Pancreas (tissue), 10 donors: ENCODE measurements around the gene ZXDC. TPM values are rescaled to one million over a fixed set of nuclear protein-coding genes. Genes with fewer than 3 reads are reported as not detected.

Source experiments
- ATAC-seq, 4 donors: fragments of 200-7000 bp; cut with Tn5 transposase; one replicate each; pipeline versions ENCODE4 v1.8.0 to v1.9.1; 2020; ENCODE audit warnings: mild to moderate bottlenecking in 4 of 4, moderate library complexity in 4 of 4
- DNase-seq, 6 donors: peaks; one replicate each; pipeline ENCODE4 v3.0.0-alpha.2; 2020
- FAIRE-seq: peaks from 2 replicates; lab custom pipeline; 2012; peaks lifted over from hg19 to GRCh38; lab: Jason Lieb, UNC
- H3K27ac ChIP-seq, 4 donors: fragments of 200-600 bp; sonication (generic); 1 replicate in 3 of 4; 2 replicates in 1 of 4; pipeline versions ENCODE4 v1.5.0 to v1.8.0; 2020
- H3K27me3 ChIP-seq, 4 donors: fragments of 200-600 bp; one replicate each; pipeline ENCODE4 v1.8.0; 2021
- H3K36me3 ChIP-seq, 3 donors: fragments of 200-600 bp; sonication (generic) in 1 of 3; one replicate each; pipeline versions ENCODE4 v1.5.0 to v1.8.0; 2020 to 2021
- H3K4me1 ChIP-seq, 3 donors: fragments of 200-600 bp; one replicate each; pipeline ENCODE4 v1.8.0; 2021
- H3K4me3 ChIP-seq, 4 donors: fragments of 200-600 bp; sonication (generic) in 2 of 4; one replicate each; pipeline versions ENCODE4 v1.5.0 to v1.8.0; 2020 to 2021
- H3K9me3 ChIP-seq, 4 donors: fragments of 200-600 bp; one replicate each; pipeline ENCODE4 v1.8.0; 2021
- CTCF ChIP-seq, 4 donors: fragments of 200-600 bp; sonication (generic) in 3 of 4; IDR thresholded peaks; one replicate each; pipeline versions ENCODE4 v1.5.0 to v1.8.0; 2021; ENCODE audit warnings: antibody characterized with exemption in 4 of 4
- WGBS, 2 donors: extraction: QIAGEN DNeasy Blood & Tissue Kit; methylation state at CpG; one replicate each; pipeline ENCODE4 v1.1.7; 2013; 5-methylcytosine and 5-hydroxymethylcytosine counted together
- intact Hi-C, 3 donors: fragments of 100-400 bp; cut with DNase I; formaldehyde crosslinking; loops; one replicate each; pipeline versions ENCODE4 v1.11.1 to v1.14.2; 2022
- polyA plus RNA-seq, 2 donors: library from polyadenylated mRNA; stranded (reverse); fragments of 200-250 nt; gene quantifications; one replicate each; pipeline ENCODE4 v1.2.3, GENCODE V29; 2013
- total RNA-seq, 6 donors: library from RNA; stranded (reverse); fragmentation: NEBNext Ultra II Directional in 4 of 6; extraction: Animal tissue kit (Norgen Biotek cat#: 25700) in 4 of 6; gene quantifications; one replicate each; pipeline versions ENCODE4 v1.2.1 to v1.2.4, GENCODE V29; 2021 to 2023
- donor health status: healthy with polysubstance abuse.
- donor health status: DM: no; HTN: no; CAD: no; lungs with moderate emphysema.
- donor health status: DM: no; HTN: no; CAD: no.
- donor health status: control.
- donor health status: control.
- donor health status: Bipolar disorder and iron deficiency.
- donor health status: DM: yes; HTN: yes; CAD: no.
- donor health status: DM: no; HTN: no; CAD: no.
- donor health status: DM: no; HTN: no; CAD: no.
- donor health status: DM: yes; HTN: yes; CAD: no.

The ZXDC gene
- total and polyA plus RNA-seq, 8 donors, result 19.4 to 26.1 (median 20.9) TPM

DNA sequence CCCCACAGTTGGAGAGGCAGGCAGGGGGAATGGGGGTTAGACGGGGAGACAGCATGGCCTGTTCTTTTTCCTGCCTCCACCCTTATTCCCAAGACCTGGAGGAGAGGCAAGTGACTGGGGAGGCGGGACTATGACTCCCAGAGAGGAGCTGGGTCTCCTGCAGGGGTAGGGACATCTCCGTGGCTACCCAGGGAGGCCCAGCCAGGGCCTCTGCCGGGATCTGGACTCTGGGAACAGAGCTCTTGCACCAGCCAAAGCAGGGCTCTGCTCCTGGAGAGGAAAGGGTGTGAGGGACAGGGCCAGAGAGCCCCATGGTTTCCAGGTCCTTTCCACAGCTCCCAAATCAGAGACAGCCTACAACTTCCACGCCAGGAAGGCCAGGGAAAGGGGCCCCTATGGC, 58.2 kb downstream of the ZXDC start:
- Histone ChIP-seq H3K36me3 (no peaks in the 10 kb centered on the region), H3K9me3 (no peaks in the 10 kb centered on the region), H3K27me3 (no peaks in the 10 kb centered on the region), H3K4me1 (peaks cover 0 to 5% (median 0%) of the 10 kb centered on the region in 3 donors), H3K27ac (peak overlapping the region in 1 of 4 donors; percentile 2), H3K4me3 (no peak overlapping the region)
- peak in 1 of 4 donors; percentile 7 for ATAC-seq
- intact Hi-C loops, result no loop called here
- peak in 1 of 6 donors; percentile 10 for DNase-seq
- no peak for TF ChIP-seq CTCF (IDR thresholded peaks at IDR 0.05)
- 76 to 87% methylated on average over 5 of the region's 5 CpGs for WGBS, 2 donors
- no peak for FAIRE-seq

GRCh38 chr3:126416943-126417342, 58.7 kb downstream of the ZXDC start:
- intact Hi-C loops, result no loop called here
- no peak overlapping the region for H3K4me3 ChIP-seq
- no peaks in the 10 kb centered on the region for H3K9me3 ChIP-seq
- TF ChIP-seq CTCF (IDR thresholded peaks at IDR 0.05), result no peak
- peaks cover 0 to 5% (median 0%) of the 10 kb centered on the region in 3 donors for H3K4me1 ChIP-seq
- 35 to 40% methylated on average over 7 of the region's 7 CpGs for WGBS, 2 donors
- no peak overlapping the region for H3K27ac ChIP-seq
- H3K27me3 ChIP-seq, result no peaks in the 10 kb centered on the region
- H3K36me3 ChIP-seq, result no peaks in the 10 kb centered on the region
- ATAC-seq, result peak; percentile 86 to 95 (median 86)
- FAIRE-seq, result no peak
- DNase-seq, result peak in 5 of 6 donors; percentile 59 to 82 (median 65)

DNA sequence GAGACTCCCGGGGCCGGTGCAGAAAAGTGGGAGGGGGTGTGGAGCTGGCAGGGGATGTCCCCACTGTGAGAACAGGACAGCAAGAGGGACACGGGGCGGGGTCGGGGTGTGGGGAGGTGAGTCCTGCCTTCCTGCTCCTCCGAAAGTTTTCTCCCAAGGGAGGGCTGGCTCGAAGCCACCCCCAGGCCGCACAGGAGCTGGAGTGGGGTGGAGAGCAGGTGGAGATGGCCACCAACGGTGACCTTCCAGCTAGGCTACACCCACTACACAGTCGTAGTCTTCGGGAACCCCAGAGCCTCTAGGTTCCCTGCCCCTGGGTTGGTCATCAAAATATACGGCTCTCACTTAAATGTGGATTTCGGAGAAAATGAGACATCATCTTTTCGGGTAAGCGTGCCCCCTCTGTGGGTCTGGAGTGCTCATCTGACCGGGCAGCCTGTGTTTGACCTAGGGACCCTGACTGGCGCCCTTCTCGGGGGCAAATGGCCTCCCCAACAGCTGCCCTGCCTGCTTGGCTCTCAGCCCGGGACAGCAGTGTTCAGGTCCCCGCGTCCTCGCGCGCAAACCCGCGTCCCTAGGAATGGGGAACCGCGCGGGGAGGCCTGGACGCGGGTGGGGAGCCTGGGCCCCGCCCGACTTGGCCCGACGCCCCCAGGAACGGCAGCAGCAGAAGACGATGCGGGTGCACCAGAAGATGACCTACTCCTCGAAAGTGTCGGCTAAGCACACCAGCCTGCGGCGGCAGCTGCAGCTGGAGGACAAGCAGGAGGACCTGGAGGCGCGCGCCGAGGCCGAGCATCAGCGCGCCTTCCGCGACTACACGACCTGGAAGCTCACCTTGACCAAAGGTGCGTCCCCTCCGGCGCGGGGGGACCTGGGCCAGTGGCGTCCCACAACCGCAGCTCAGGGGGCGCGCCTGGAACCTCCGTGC, 59.8 kb downstream of the ZXDC start:
- Histone ChIP-seq H3K36me3 (no peaks in the 10 kb centered on the region), H3K9me3 (no peaks in the 10 kb centered on the region), H3K4me1 (peaks cover 0 to 5% (median 0%) of the 10 kb centered on the region in 3 donors), H3K27ac (no peak overlapping the region), H3K4me3 (no peak overlapping the region), H3K27me3 (no peaks in the 10 kb centered on the region)
- TF ChIP-seq CTCF (IDR thresholded peaks at IDR 0.05), result no peak
- WGBS, 2 donors, result 62 to 66% methylated on average over 61 of the region's 61 CpGs
- intact Hi-C loops, result no loop called here
- FAIRE-seq (no peak), DNase-seq (peak in 3 of 6 donors; percentile 16 to 74 (median 41)), ATAC-seq (no peak)

- peaks cover 0 to 5% (median 0%) of the 10 kb centered on the region in 3 donors for H3K4me1 ChIP-seq
- peak in 2 of 6 donors; percentile 12 to 26 for DNase-seq
- H3K27ac ChIP-seq, result no peak overlapping the region
- intact Hi-C loops, result no loop called here
- H3K36me3 ChIP-seq, result no peaks in the 10 kb centered on the region
- ATAC-seq, result no peak
- no peaks in the 10 kb centered on the region for H3K27me3 ChIP-seq
- no peaks in the 10 kb centered on the region for H3K9me3 ChIP-seq
- no peak for FAIRE-seq
- H3K4me3 ChIP-seq, result no peak overlapping the region
- WGBS, 2 donors, result 88 to 92% methylated on average over 12 of the region's 12 CpGs
- TF ChIP-seq CTCF (IDR thresholded peaks at IDR 0.05), result no peak
Observed at GRCh38 chr3:126414961-126415660, 60.6 kb downstream of the ZXDC start.
